A673 (cell line): ENCODE data around the gene ACSF2. TPM values are rescaled to one million over a fixed set of nuclear protein-coding genes. Genes with fewer than 3 reads are reported as not detected.

Experiments used
- BruUV-seq: library from RNA; stranded (reverse); fragments of 400-500 nt; replicated peaks from 2 replicates; lab custom pipeline; 2021; lab: Mats Ljungman, UMichigan
- CTCF ChIA-PET: fragments of 300-600 bp; sonication (Branson Sonifier 250); formaldehyde crosslinking; loops from one replicate; lab custom pipeline; 2022; ENCODE audit warnings: antibody characterized with exemption; lab: Charles Lee
- POLR2A ChIA-PET: fragments of 300-600 bp; sonication (Branson Sonifier 250); formaldehyde crosslinking; loops from one replicate; lab custom pipeline; 2022; ENCODE audit warnings: antibody characterized with exemption; ENCODE audit not compliant: low non-redundant PET; lab: Charles Lee
- DNase-seq: peaks from one replicate; pipeline ENCODE4 v3.0.0-alpha.2; 2015; ENCODE audit warnings: low spot score
- H3K27ac ChIP-seq: fragments of 200-600 bp; sonication (generic); 2 replicates; pipeline ENCODE4 v1.5.1; 2016; ENCODE audit warnings: mixed run types, low read depth, mild to moderate bottlenecking, mixed read lengths, antibody characterized with exemption, low read length; ENCODE audit not compliant: poor library complexity, severe bottlenecking
- H3K27me3 ChIP-seq: fragments of 200-600 bp; sonication (generic); replicated peaks from 2 replicates; pipeline ENCODE4 v1.6.1; 2017; ENCODE audit warnings: mixed run types, low read depth, mild to moderate bottlenecking, mixed read lengths, antibody characterized with exemption, low read length; ENCODE audit not compliant: insufficient read depth, poor library complexity
- H3K36me3 ChIP-seq: fragments of 200-600 bp; sonication (generic); 2 replicates; pipeline ENCODE4 v1.6.1; 2016; ENCODE audit warnings: mixed run types, mild to moderate bottlenecking, mixed read lengths, antibody characterized with exemption, low read length; ENCODE audit not compliant: insufficient read depth, poor library complexity, severe bottlenecking
- H3K4me1 ChIP-seq: fragments of 200-600 bp; sonication (generic); 2 replicates; pipeline ENCODE4 v1.6.1; 2017; ENCODE audit warnings: mixed run types, mild to moderate bottlenecking, mixed read lengths, antibody characterized with exemption, low read length; ENCODE audit not compliant: insufficient read depth, poor library complexity, severe bottlenecking
- H3K4me3 ChIP-seq: fragments of 200-600 bp; sonication (generic); 2 replicates; pipeline ENCODE4 v1.5.1; 2016; ENCODE audit warnings: low read depth, mixed run types, mild to moderate bottlenecking, mixed read lengths, low read length; ENCODE audit not compliant: poor library complexity, severe bottlenecking
- H3K9me3 ChIP-seq: fragments of 200-600 bp; sonication (generic); 2 replicates; pipeline ENCODE4 v1.6.1; 2016; ENCODE audit warnings: mixed run types, low read depth, mild to moderate bottlenecking, mixed read lengths, antibody characterized with exemption, low read length; ENCODE audit not compliant: poor library complexity, severe bottlenecking
- CTCF ChIP-seq: fragments of 300-800, 200-600 bp; sonication (generic); conservative IDR thresholded peaks from 2 replicates; pipeline ENCODE4 v1.5.1; 2017; ENCODE audit warnings: low read depth, mild to moderate bottlenecking, antibody characterized with exemption, low read length, moderate library complexity, mixed read lengths
- EZH2 ChIP-seq: fragments of 200-600 bp; sonication (generic); IDR thresholded peaks from 2 replicates; pipeline ENCODE4 v1.6.1; 2017; ENCODE audit warnings: borderline replicate concordance, low read depth, mild to moderate bottlenecking, mixed read lengths, antibody characterized with exemption, low read length; ENCODE audit not compliant: poor library complexity, severe bottlenecking
- intact Hi-C: fragments of 100-400 bp; cut with micrococcal nuclease; formaldehyde crosslinking; loops from one replicate; pipeline ENCODE4 v1.10.0; 2022; ENCODE audit not compliant: unreplicated experiment
- total RNA-seq: library from RNA; stranded (reverse); gene quantifications from 2 replicates; pipeline ENCODE4 v1.2.3, GENCODE V29; 2021

The ACSF2 gene
- total RNA-seq, 1 experiment from 2014 or later, result 4.1 TPM

- ChIA-PET CTCF (no interaction called here), POLR2A (no interaction called here)
- H3K27me3 ChIP-seq, result no peaks in the 10 kb centered on the region
- no peaks in the 10 kb centered on the region for H3K9me3 ChIP-seq
- H3K36me3 ChIP-seq, result no peaks in the 10 kb centered on the region
- no peaks in the 10 kb centered on the region for H3K4me1 ChIP-seq
- intact Hi-C loops, result no loop called here
- TF ChIP-seq CTCF (no peak), EZH2 (no peak)
- H3K27ac ChIP-seq, result no peak overlapping the region
- no peak overlapping the region for H3K4me3 ChIP-seq
- BruUV-seq, result no TSS peak
- no peak for DNase-seq
Measured at GRCh38 chr17:50493744-50494143, 67.7 kb downstream of the ACSF2 start.

GRCh38 chr17:50495217-50495823 lies 69.3 kb downstream of the ACSF2 start:
- no peak overlapping the region for H3K4me3 ChIP-seq
- POLR2A ChIA-PET, result no interaction called here
- H3K4me1 ChIP-seq, result no peaks in the 10 kb centered on the region
- H3K9me3 ChIP-seq, result no peaks in the 10 kb centered on the region
- no peak for TF ChIP-seq CTCF
- TF ChIP-seq EZH2, result no peak
- no peaks in the 10 kb centered on the region for H3K27me3 ChIP-seq
- intact Hi-C loops, result no loop called here
- DNase-seq, result no peak
- no peaks in the 10 kb centered on the region for H3K36me3 ChIP-seq
- CTCF ChIA-PET, result no interaction called here
- BruUV-seq, result no TSS peak
- no peak overlapping the region for H3K27ac ChIP-seq

GRCh38 chr17:50495918-50496317 lies 69.9 kb downstream of the ACSF2 start:
- no peaks in the 10 kb centered on the region for H3K9me3 ChIP-seq
- CTCF ChIA-PET, result no interaction called here
- intact Hi-C loops, result no loop called here
- no peaks in the 10 kb centered on the region for H3K4me1 ChIP-seq
- no TSS peak for BruUV-seq
- POLR2A ChIA-PET, result no interaction called here
- H3K4me3 ChIP-seq, result no peak overlapping the region
- DNase-seq, result no peak
- no peaks in the 10 kb centered on the region for H3K36me3 ChIP-seq
- no peaks in the 10 kb centered on the region for H3K27me3 ChIP-seq
- TF ChIP-seq CTCF (no peak), EZH2 (no peak)
- H3K27ac ChIP-seq, result no peak overlapping the region
